H9 (cell line): ENCODE data around the gene MIAT. TPM values are rescaled to one million over a fixed set of nuclear protein-coding genes. Genes with fewer than 3 reads are reported as not detected.
A peak's percentile ranks its signal among the peaks of the same experiment; 100 is the strongest.

Experiments used
- DNase-seq: peaks from one replicate; pipeline ENCODE4 v3.0.0-alpha.2; 2017
- H2AFZ ChIP-seq: one replicate; pipeline ENCODE4 v1.6.1; 2013; ENCODE audit warnings: mild to moderate bottlenecking, low read length, control low read depth, moderate library complexity
- H2AK5ac ChIP-seq: 2 replicates; pipeline ENCODE4 v1.6.1; 2013; ENCODE audit warnings: low read length, control low read depth, mixed read lengths; ENCODE audit not compliant: insufficient read length
- H2BK120ac ChIP-seq: one replicate; pipeline ENCODE4 v1.6.1; 2013; ENCODE audit warnings: low read depth, mild to moderate bottlenecking, low read length, control low read depth, inconsistent platforms; ENCODE audit not compliant: poor library complexity, severe bottlenecking
- H2BK12ac ChIP-seq: 2 replicates; pipeline ENCODE4 v1.6.1; 2013; ENCODE audit warnings: low read length, control low read depth, mixed read lengths, low read depth; ENCODE audit not compliant: insufficient read length
- H2BK15ac ChIP-seq: 2 replicates; pipeline ENCODE4 v1.6.1; 2013; ENCODE audit warnings: low read depth, low read length, control low read depth
- H2BK20ac ChIP-seq: one replicate; pipeline ENCODE4 v1.6.1; 2013; ENCODE audit warnings: low read depth, mild to moderate bottlenecking, low read length, control low read depth, inconsistent platforms; ENCODE audit not compliant: poor library complexity, severe bottlenecking
- H2BK5ac ChIP-seq: 2 replicates; pipeline ENCODE4 v1.6.1; 2013; ENCODE audit warnings: low read length, control low read depth, mixed read lengths; ENCODE audit not compliant: insufficient read length
- H3K14ac ChIP-seq: 2 replicates; pipeline ENCODE4 v1.6.1; 2013; ENCODE audit warnings: low read length, control low read depth; ENCODE audit not compliant: insufficient read depth
- H3K18ac ChIP-seq: 2 replicates; pipeline ENCODE4 v1.6.1; 2013; ENCODE audit warnings: low read depth, mild to moderate bottlenecking, mixed read lengths, low read length, control low read depth; ENCODE audit not compliant: insufficient read length
- H3K23ac ChIP-seq: 2 replicates; pipeline ENCODE4 v1.6.1; 2013; ENCODE audit warnings: low read length, control low read depth, mixed read lengths, low read depth; ENCODE audit not compliant: insufficient read length
- H3K23me2 ChIP-seq: 2 replicates; pipeline ENCODE4 v1.6.1; 2013; ENCODE audit warnings: low read depth, mild to moderate bottlenecking, mixed read lengths, low read length, control low read depth; ENCODE audit not compliant: insufficient read length, poor library complexity, severe bottlenecking
- H3K27ac ChIP-seq: 2 replicates; pipeline ENCODE4 v1.5.1; 2013; ENCODE audit warnings: low read length, control low read depth, mixed read lengths, low read depth; ENCODE audit not compliant: insufficient read length
- H3K27me3 ChIP-seq: 2 replicates; pipeline ENCODE4 v1.6.1; 2013; ENCODE audit warnings: low read length, control low read depth, inconsistent platforms; ENCODE audit not compliant: insufficient read depth
- H3K4ac ChIP-seq: 2 replicates; pipeline ENCODE4 v1.6.1; 2013; ENCODE audit warnings: low read depth, mild to moderate bottlenecking, control low read depth, inconsistent platforms, low read length, moderate library complexity
- H3K4me1 ChIP-seq: 2 replicates; pipeline ENCODE4 v1.6.1; 2013; ENCODE audit warnings: low read length, control low read depth, inconsistent platforms; ENCODE audit not compliant: insufficient read depth
- H3K4me2 ChIP-seq: 2 replicates; pipeline ENCODE4 v1.6.1; 2013; ENCODE audit warnings: low read length, control low read depth, mixed read lengths; ENCODE audit not compliant: insufficient read length, insufficient read depth
- H3K56ac ChIP-seq: 2 replicates; pipeline ENCODE4 v1.6.1; 2013; ENCODE audit warnings: low read depth, mild to moderate bottlenecking, mixed read lengths, low read length, control low read depth; ENCODE audit not compliant: insufficient read length
- H3K79me1 ChIP-seq: 2 replicates; pipeline ENCODE4 v1.6.1; 2013; ENCODE audit warnings: low read depth, mild to moderate bottlenecking, moderate library complexity, low read length, control low read depth, inconsistent platforms; ENCODE audit not compliant: insufficient read depth, poor library complexity, severe bottlenecking
- H3K79me2 ChIP-seq: 2 replicates; pipeline ENCODE4 v1.6.1; 2013; ENCODE audit warnings: low read length, control low read depth, inconsistent platforms; ENCODE audit not compliant: insufficient read depth
- H3K9ac ChIP-seq: 2 replicates; pipeline ENCODE4 v1.6.1; 2013; ENCODE audit warnings: low read length, control low read depth, mixed read lengths; ENCODE audit not compliant: insufficient read length; ENCODE audit errors: extremely low read depth
- H3K9me3 ChIP-seq: one replicate; pipeline ENCODE4 v1.6.1; 2013; ENCODE audit warnings: low read depth, low read length, inconsistent platforms; ENCODE audit not compliant: control insufficient read depth
- H3T11ph ChIP-seq: one replicate; pipeline ENCODE4 v1.6.1; 2013; ENCODE audit warnings: mild to moderate bottlenecking, low read length, control low read depth, inconsistent platforms
- H4K20me1 ChIP-seq: one replicate; pipeline ENCODE4 v1.6.1; 2013; ENCODE audit not compliant: control insufficient read depth, insufficient read length, insufficient read depth
- H4K5ac ChIP-seq: 2 replicates; pipeline ENCODE4 v1.6.1; 2013; ENCODE audit warnings: low read depth, mild to moderate bottlenecking, mixed read lengths, low read length, control low read depth; ENCODE audit not compliant: insufficient read length
- H4K8ac ChIP-seq: replicated peaks from 2 replicates; pipeline ENCODE4 v1.6.1; 2013; ENCODE audit warnings: low read length, control low read depth, mixed read lengths, low read depth; ENCODE audit not compliant: insufficient read length
- H4K91ac ChIP-seq: 2 replicates; pipeline ENCODE4 v1.6.1; 2013; ENCODE audit warnings: low read depth, mild to moderate bottlenecking, moderate library complexity, mixed read lengths, low read length, control low read depth; ENCODE audit not compliant: insufficient read length
- H3K27ac Mint-ChIP-seq, 3 experiments: 2 replicates in 2 of 3; 3 replicates in 1 of 3; pipeline ENCODE4 v1.8.0; 2020 to 2021; ENCODE audit warnings: mixed read lengths in 3 of 3, mild to moderate bottlenecking in 1 of 3, moderate library complexity in 1 of 3
- H3K27me3 Mint-ChIP-seq: 2 replicates; pipeline ENCODE4 v1.8.0; 2021; ENCODE audit warnings: low read depth, mild to moderate bottlenecking, moderate library complexity, mixed read lengths
- H3K36me3 Mint-ChIP-seq, 3 experiments: 2 replicates in 2 of 3; 3 replicates in 1 of 3; pipeline ENCODE4 v1.8.0; 2020 to 2021; ENCODE audit warnings: low read depth in 3 of 3, mixed read lengths in 3 of 3; ENCODE audit not compliant: insufficient read depth in 1 of 3
- H3K4me1 Mint-ChIP-seq, 2 experiments: 2 replicates each; pipeline ENCODE4 v1.8.0; 2020; ENCODE audit warnings: mixed read lengths in 2 of 2
- H3K4me3 Mint-ChIP-seq, 2 experiments: 2 replicates in 1 of 2; 3 replicates in 1 of 2; pipeline ENCODE4 v1.8.0; 2020 to 2021; ENCODE audit warnings: mild to moderate bottlenecking in 2 of 2, mixed read lengths in 2 of 2, moderate library complexity in 1 of 2
- H3K9me3 Mint-ChIP-seq, 2 experiments: 2 replicates in 1 of 2; 3 replicates in 1 of 2; pipeline ENCODE4 v1.8.0; 2020; ENCODE audit warnings: mild to moderate bottlenecking in 2 of 2, mixed read lengths in 2 of 2, moderate library complexity in 1 of 2
- CTCF ChIP-seq: fragments of 200-600 bp; sonication (generic); conservative IDR thresholded peaks from 3 replicates; pipeline ENCODE4 v1.8.0; 2021; ENCODE audit warnings: antibody characterized with exemption, mild to moderate bottlenecking
- WGBS: extraction: QIAGEN DNeasy Blood & Tissue Kit; methylation state at CpG from one replicate; pipeline ENCODE4 v1.1.7; 2013; ENCODE audit warnings: missing lambda C conversion rate, low lambda C conversion rate, mixed read lengths; ENCODE audit not compliant: insufficient read length; ENCODE audit errors: extremely low coverage; 5-methylcytosine and 5-hydroxymethylcytosine counted together
- total RNA-seq: library from RNA; stranded (reverse); gene quantifications from 2 replicates; pipeline ENCODE4 v1.2.1, GENCODE V29; 2021

Gene MIAT
- total RNA-seq, 1 experiment from 2014 or later: 85.6 TPM

DNA sequence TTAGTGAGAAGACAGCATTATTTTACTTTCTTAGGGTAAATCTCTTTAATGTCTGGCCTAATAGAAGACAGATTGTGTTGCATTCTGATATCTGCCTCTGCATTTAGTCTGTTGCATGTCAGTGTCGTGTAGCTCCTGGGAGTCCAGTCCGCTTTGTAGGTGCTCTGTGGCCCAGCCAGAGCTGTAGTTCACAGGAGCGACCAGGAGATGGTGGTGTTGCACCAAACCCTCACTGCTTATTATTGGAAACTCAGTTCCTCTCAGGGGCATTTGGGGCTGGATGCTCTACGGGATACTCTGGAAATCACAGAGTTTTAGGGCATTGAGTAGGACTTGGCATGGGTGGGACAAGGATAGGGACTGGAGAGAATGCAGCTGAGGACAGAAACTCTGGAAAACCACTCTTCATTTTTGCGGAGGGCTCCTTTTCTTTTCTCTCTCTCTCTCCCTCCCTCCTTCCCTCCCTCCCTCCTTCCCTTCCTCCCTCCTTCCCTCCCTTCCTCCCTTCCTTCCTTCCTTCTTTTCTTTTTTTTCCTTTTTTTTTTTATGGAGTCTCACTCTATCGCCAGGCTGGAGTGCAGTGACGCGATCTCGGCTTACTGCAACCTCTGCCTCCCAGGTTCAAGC, 21.7 kb downstream of the MIAT start:
- H3K36me3 Mint-ChIP-seq: peaks cover 1 to 29% (median 12%) of the 10 kb centered on the region in 3 experiments
- Histone ChIP-seq H3K9ac (no peak overlapping the region), H3K23ac (no peak overlapping the region), H3K9me3 (no peaks in the 10 kb centered on the region), H2AFZ (no peak overlapping the region), H3K27me3 (no peaks in the 10 kb centered on the region), H3T11ph (no peak overlapping the region), H3K23me2 (no peaks in the 10 kb centered on the region), H4K20me1 (no peaks in the 10 kb centered on the region), H3K56ac (no peak overlapping the region), H2BK120ac (no peak overlapping the region), H3K4me1 (peaks cover 5% of the 10 kb centered on the region; the same call in 1 of the 2 replicates), H3K14ac (no peak overlapping the region), H4K8ac (no peak overlapping the region), H3K4ac (no peak overlapping the region), H3K18ac (no peak overlapping the region), H3K27ac (no peak overlapping the region), H2BK5ac (no peak overlapping the region), H3K79me1 (no peaks in the 10 kb centered on the region), H4K91ac (no peak overlapping the region), H4K5ac (no peak overlapping the region), H2BK15ac (no peak overlapping the region), H2BK12ac (no peak overlapping the region), H2AK5ac (no peak overlapping the region), H3K79me2 (no peaks in the 10 kb centered on the region), H3K4me2 (no peak overlapping the region), H2BK20ac (no peak overlapping the region)
- no peaks in the 10 kb centered on the region; the same call in 1 of the 2 replicates for H3K27me3 Mint-ChIP-seq
- peak; percentile 94 for TF ChIP-seq CTCF
- no peak overlapping the region; a peak in 1 of 5 replicates for H3K4me3 Mint-ChIP-seq
- peaks cover 58 to 72% of the 10 kb centered on the region in 2 experiments for H3K4me1 Mint-ChIP-seq
- DNase-seq: peak; percentile 84
- no CpG with 5 or more reads among the region's 9 CpGs for WGBS
- no peaks in the 10 kb centered on the region; a peak in 1 of 5 replicates for H3K9me3 Mint-ChIP-seq
- no peak overlapping the region; a peak in 1 of 7 replicates for H3K27ac Mint-ChIP-seq
